GM19328 (cell line): ENCODE measurements around the gene UACA.

Experiments used
- ATAC-seq: cut with Tn5 transposase; IDR thresholded peaks from one replicate; pipeline ENCODE4 v1.9.1; 2021; ENCODE audit warnings: mild to moderate bottlenecking, moderate library complexity; ENCODE audit not compliant: unreplicated experiment

The UACA gene

DNA sequence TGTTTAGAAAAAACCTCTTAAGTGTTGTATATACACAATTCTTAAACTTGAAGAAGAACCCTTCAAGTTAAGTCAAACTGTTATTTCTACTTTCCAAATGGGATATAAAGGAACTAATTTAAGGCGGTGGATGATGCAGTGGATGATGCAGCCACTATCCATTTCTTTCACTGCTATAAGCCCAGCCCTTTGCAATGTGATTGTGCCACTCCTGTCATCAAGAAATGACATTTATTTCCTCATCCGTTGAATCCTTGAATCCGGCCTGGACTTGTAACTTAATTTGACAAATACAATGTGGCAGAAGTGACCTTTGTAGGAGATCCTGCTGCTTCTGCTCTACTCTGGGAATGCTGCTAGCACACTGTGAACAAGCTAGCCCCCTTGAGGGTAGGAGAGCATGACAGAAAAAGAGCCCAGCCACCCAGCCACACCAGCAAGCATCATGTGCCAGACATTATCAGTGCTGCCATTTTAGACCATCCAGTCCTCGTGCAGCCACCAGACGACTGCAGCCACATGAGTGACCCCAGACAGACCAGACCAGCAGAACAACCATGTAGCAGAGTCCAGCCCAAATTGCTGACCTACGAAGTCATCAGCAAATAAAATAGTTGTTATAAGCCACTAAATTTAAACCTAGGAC, 47.4 kb downstream of the UACA start:
- ATAC-seq: no peak

DNA sequence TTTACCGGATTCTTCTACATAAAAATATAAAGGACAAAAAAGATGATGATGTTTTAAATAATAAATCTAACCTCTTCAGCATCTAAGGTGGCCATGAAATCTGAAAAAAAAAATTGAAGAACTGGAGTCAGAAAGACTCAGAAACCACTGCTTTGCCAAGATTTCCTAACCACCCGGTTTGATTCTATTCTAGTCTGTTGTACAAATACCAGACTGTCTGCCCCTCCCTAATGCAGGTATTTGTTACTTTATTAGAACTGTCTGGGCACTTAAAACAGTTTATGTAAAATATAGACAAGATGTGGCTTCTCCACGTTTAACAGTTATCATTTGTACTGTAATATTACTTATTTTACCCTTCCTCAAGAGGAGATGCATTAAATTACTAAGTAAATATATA, 48.8 kb downstream of the UACA start:
- ATAC-seq: no peak

DNA sequence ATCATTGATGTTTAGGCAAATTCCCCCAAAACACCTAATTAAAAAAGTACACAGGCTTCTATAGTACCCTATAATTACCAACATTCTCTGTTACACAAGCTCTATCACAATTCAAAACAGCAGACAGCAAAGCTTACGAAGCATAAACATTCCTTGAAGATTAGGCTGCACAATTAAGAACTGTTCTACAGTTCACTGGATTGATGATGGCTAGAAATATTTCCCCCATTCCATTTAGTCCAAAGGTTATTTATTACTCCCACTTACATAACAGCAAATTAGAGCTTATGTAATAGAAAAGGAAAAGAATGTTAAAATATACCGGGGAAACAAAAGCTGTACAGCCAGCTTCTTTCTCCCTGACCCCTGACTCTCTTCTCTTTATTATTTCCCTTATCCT, 49.3 kb downstream of the UACA start:
- no peak for ATAC-seq

DNA sequence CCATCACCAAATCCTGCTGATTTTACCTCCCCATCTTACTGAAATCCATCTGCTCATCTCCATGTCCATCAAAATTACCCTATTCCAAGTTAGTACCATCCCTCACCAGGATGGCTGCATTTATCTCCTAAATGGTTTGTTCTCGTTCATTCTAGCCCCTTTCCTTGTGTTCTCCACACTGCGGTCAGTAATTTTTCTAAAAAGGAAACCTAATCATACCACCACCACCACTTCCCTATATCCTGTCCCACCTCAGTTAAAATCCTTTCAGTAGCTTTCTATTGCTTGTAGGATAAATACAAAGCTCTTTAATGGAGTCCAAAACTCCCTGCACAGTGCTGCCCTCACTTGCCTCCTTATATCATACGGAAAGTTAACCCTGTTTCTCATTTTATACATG, 51.1 kb downstream of the UACA start:
- no peak for ATAC-seq

DNA sequence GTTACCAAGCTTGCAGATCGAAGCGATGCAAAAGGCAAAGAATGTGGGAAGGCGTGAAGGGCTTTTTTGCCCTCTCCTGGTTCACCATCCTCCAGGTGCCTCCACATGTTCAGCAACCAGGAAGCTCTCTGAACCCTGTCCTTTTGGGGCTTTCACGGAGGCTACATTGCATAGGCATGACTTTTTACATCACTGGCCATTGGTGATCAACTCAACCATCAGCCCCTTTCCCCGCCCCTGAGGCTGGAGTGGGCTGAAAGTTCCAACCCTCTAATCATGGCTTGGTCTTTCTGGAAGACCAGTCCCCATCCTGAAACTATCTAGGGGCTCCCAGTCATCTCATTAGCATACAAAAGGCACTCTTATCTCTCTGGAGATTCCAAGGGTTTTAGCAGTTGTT, 52.6 kb downstream of the UACA start:
- no peak for ATAC-seq

DNA sequence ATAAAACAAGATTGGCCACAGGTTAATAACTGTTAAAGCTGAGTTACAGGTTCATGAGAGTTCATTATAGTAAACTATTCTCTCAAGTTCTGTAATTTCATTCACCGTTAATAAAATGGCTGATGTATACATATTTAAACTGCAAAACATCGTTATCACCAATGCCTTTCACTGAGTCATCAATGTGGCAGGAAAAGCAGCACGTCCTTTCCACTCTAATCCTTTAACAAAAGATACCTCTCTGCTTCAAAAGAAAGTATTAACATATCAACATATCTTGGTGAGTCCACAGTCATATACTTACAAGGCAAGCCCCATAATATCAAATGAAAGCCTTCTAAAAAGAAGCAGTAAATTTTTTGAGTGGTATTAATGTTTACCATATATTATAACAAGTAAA, 54.5 kb downstream of the UACA start:
- ATAC-seq: no peak

DNA sequence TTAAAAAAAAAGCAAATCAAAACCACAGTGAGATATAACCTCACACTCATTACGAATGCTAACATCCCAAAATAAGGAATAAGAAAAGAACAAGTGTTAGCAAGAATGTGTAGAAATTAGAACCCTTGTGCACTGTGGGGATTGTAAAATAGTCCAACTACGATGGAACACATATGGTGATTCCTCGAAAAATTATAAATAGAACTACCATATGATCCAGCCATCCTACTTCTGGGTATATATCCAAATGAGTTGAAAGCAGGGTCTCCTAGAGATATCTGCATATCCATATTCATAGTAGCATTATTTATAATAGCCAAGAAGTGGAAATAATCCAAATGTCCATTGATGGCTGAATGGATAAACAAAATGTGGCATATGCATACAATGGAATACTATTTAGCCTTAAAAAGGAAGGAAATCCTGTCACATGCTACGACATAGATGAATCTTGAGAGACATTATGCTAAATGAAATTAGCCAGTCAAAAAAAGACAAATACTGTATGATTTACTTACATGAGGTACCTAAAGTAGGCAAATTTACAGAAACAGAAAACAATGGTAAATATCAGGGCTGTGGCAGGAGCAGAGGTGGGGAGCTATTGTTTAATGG, 55.6 kb downstream of the UACA start:
- ATAC-seq: no peak

DNA sequence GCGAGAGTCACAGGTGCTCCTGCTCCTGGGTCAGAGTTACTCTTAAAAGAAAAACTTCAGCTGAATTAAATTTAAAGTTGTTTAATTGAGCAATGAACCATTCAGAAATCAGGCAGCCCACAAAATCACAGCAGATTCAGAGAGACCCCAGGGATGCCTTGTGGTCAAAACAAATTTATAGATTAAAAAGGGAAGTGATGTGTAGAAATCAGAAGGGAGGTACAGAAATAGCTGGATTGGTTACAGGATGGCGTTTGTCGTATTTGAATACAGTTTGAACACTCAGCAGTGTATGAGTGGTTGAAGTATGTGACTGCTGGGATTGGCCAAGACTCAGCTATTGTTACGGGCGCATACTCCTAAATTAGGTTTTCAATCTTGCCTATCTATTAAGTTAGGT, 58.6 kb downstream of the UACA start:
- ATAC-seq: no peak

DNA sequence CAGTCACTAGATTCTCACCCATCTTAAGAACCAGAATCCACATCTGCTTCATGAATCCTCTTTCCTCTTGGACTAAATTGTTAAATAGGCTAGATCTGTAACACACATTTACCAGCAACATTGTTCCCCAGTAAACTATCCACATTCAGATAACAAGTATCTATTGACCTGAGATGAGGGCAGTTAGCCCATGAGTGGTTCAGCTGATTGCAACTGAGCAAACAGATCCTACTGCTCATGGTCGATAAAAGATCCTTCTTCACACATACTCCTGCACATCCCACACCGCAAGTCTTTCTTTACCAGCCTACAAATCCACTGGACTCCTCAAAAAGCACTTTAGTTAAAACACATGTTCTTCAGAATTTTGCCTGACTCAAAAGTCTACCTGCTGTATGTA, 59.2 kb downstream of the UACA start:
- no peak for ATAC-seq

DNA sequence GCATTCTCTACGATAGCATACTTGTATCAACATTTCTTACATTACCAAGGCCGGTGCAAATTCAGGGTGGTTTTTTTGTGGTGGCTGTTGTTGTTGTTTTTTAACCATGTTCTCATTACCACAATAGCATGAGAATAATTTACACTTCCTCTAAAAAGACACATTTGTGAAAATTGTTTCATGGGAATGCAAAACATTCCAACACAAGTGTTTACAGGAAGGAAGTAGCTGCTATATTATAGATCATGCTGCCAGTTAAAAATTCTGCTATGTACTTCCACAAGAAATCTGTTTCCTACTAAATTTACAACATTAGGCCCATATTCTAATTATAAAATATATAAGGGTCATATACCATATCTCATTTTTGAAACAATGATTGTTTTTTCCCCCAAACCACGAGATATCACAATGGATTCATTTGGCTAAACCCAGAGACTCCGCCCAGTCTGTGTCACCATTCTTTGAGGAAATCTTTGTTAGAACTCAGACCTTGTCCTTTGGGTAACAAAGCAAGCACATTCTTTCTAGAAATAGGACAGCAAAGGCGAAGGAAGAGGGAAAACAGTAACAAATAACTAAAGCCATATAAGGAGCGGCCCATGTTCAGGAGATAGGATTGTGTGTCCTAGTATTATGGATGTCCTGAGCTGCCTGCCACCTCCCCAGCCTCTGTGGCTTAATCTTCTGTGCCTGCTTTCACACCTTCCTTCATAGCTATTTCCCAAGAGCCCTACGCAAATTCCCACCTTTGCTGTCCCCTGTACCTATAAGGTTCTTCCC, 60.1 kb downstream of the UACA start:
- no peak for ATAC-seq

DNA sequence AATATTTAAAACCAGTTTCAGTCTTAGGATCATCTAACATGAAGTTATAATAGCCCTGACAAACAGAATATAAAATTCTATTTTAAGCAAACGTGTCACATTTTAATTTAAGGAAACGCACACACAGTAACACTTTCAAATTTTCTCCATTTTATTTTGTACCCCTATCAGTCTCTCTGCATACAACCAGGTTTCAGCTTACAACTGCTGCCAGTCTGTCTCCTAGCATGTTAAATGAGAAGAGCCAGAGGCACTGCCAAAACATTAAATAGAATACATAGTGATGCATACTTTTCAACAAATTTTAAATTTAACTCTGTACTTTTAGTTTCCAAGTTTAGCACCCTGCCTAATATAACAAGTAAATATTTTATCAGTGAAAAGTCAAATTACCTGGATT, 60.8 kb downstream of the UACA start:
- ATAC-seq: no peak

DNA sequence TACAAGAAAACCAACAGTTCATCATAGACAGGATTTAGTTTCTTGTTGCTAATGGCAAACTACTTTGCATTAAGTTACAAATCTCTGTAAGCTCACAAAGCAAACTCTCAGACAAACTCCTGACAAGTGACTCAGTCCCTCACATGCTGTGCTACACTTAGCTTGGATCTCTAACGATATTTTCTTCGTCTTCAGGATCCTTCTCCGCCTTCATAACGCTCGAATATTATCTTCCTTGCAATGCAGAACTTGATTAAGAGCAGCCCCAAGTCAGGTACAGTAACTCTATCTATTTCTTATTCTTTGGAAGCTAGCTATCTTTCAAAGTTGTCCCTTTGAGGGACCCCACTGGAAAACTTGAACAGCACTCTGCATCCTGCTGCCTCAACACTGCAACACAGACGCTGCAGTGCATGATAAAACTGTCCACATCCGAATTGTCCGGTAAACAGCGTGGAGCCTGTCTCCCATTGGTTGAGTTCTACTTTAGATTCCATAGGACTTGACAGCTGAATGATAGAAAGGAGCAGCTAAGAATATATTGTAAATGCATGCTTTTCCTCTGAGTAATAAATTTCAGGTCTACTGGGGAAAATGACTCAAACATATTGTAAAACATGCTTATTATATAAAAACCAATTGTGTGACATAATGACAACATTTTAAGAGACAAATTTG, 61.3 kb downstream of the UACA start:
- no peak for ATAC-seq

DNA sequence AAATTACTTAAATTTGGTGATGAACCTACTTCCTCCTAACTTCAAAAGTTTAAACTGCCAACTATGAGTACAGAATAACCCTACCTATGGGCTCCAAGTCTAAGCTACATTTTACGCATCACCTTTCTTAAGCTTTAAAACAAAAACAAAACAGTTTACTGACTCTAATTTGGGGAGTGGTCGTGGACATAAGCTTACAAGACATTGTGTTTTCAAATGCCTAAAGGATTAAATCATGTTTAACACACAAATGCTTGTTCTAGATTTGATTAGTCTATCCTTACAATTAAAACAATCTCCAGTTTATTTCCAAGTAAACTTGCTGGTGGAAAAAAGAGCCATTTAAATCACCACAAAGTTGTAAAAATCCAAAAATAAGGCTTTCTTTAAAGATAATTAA, 62.2 kb downstream of the UACA start:
- ATAC-seq: no peak

DNA sequence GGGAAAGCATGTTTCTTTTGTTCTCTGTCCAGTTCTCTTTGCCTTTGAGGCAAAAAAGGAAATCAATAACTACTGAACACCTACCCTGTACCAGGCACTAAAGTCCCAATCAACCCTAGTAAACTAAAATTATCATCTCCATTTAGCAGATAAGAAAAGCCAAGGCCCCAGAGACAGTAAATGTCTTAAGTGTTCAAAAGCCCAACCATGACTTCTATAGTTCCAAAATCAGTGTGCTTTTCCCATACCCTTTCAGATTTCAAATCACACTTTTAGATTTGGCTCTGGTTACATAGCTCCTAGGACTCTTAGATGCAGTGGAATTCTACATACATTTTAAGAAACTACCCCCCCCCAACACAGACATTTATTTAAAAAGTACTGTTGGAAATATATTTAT, 63.5 kb downstream of the UACA start:
- ATAC-seq: no peak

DNA sequence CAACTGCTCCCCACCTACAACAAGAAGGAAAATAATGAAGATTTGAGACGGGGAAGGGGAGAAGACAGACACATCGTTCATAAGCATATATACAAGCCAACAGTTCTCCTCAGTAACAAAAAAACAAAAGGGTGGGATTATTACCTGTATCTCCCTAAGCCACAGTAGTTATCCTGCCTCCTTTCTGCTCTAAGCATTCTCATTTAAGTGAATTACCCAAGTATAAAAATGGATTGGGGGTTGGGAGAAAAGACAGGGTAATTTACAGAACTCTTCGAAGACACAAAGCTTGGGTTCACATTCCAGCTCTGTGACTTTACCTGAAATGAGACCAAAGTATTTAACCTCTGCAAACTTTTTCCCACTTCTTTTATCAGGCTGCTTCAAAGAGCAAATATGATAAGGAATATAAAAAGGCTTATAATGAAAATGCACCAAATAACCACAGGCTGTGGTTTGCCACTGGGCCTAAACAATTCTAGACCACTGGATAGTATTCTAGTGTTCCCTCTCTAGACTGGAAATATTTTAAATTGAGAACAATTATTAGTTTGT, 64.4 kb downstream of the UACA start:
- no peak for ATAC-seq

DNA sequence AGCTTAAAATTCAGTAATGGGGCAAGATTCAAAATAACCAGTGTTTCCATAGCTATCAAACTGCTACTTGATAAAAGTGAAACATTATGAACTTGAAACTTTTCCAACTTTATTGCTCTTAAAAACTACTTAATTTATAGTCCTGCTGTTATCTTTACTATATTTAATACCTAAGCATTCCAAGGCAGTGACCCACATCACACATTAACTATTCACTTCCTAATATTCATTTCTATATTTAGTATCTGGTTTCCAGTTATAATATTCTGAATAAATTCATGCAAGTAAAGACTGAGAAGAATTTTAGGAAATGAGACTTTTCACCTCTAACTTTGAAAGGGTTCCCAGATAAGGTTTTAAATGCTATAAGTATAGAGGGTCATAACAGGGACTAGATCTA, 64.9 kb downstream of the UACA start:
- no peak for ATAC-seq

DNA sequence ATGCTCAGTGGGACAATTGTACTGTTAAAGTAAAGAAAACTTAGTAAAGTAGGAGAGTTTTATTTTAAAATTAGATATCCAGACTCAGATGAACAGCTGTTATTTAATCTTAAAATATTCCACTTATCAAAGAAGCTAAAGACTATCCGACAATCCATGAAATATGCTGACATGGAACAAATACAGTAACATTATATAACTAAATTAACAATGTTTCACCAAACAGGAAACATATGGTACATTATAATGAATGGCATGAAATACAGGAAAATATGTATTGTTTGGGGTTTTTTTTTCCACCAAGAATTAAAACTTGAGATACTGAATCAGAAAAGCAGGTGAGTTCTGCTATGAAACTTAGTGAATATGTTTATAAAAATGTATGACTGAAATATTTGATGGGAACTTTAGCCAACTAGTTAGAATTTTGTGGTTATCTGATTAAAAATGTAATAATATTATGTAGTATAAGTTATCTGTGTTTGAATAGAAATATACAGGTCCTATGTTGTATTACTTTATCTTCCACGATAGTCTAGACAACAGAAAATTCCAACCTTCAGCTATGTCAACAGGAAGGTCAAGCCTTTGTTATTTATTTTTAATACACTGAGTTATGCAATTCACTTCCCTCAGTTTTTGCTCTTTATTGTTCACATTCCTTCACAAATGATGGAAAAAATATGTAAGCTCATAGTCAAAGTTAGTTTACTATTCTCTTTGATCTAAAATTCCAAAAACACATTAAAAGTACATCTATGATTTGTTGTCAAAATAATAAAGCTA, 72.7 kb downstream of the UACA start:
- ATAC-seq: no peak

DNA sequence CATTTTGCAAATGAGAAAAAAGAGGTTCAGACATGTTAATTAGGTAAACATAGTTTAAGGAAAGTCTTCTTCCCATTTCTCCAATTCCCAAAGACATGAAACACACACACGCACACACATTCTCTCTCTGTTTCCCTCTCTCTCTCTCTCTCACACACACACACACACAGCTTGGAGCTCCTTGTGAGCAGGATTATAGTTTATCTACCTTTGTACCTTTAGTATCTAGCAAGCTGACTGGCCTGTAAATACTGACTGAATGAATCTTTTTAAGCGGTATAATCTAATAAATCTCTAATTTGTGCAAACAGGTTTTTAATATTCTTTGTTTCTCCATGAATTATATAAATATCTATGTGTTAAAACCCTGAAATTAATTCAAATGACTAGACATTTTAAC, 73.3 kb downstream of the UACA start:
- no peak for ATAC-seq

DNA sequence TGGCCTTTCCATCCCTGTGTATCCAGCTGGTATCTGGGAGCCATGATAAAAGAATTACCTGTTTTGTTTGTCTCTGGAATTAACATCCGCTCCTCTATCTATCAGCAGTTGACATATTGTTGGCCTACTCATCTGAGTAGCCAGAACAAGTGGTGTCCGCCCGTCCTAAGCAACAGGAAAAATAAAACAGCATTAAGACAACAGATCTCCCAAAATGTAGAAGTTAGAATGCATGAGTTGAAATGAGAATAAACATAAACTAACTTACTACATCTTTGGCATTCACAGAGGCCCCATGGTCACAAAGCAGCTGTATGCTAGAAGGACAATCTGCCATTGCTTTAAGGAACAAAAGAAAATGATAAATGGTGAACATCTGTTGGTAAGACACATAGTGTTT, 75.9 kb downstream of the UACA start:
- no peak for ATAC-seq

DNA sequence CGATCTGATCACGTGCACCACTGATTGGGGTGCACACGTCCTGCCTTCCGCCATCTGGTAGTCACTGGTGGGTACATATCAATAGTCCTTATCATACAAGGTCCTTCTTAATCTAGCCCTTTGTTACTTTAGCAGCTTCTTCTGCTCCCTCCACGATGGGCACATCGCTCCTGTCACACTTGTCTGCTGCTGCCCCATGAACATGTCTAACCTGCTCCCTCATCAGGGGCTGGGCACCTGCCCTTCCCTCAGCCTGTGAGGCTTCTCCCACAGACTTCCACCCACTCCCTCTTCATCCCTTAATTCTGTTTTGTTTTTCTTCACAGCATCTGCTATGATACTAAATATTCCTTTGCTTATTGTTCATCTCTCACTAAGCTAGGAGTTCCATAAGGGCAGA, 82.5 kb downstream of the UACA start:
- no peak for ATAC-seq

DNA sequence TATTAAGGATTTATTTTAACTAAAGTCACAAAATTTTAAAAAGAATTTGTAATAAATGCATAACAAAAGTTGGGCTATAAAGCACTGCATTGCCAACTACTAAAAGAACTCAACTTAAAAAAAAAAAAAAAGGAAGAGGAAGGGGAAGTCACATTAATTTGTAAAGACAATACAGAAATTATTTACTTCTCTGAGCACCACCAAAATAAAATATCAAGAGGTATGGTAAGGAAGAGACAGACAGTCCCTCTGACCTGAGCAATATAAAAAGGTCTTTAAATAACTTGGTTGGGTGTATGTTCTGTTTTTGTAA, 83.5 kb downstream of the UACA start:
- no peak for ATAC-seq
